OCI-LY7 (cell line): ENCODE data around the gene LOX. TPM values are rescaled to one million over a fixed set of nuclear protein-coding genes. Genes with fewer than 3 reads are reported as not detected.

Experiments used
- BruUV-seq: library from RNA; stranded (reverse); fragments of 400-500 nt; replicated peaks from 2 replicates; lab custom pipeline; 2021; lab: Mats Ljungman, UMichigan
- CTCF ChIA-PET: fragments of 300-600 bp; sonication (Branson Sonifier 250); formaldehyde crosslinking; loops from one replicate; lab custom pipeline; 2022; ENCODE audit warnings: antibody characterized with exemption; ENCODE audit not compliant: unreplicated experiment; lab: Charles Lee
- POLR2A ChIA-PET: fragments of 300-600 bp; sonication (Branson Sonifier 250); formaldehyde crosslinking; loops from one replicate; lab custom pipeline; 2022; ENCODE audit warnings: antibody characterized with exemption; lab: Charles Lee
- DNase-seq: peaks from one replicate; pipeline ENCODE4 v3.0.0-alpha.2; 2015; ENCODE audit warnings: low spot score
- H2AFZ ChIP-seq: fragments of 200-600 bp; sonication (generic), shearing (Covaris generic); 2 replicates; pipeline ENCODE4 v1.6.1; 2014; ENCODE audit warnings: mild to moderate bottlenecking, antibody characterized with exemption, low read length, moderate library complexity
- H3K27ac ChIP-seq: fragments of 200-600 bp; sonication (generic); 2 replicates; pipeline ENCODE4 v1.5.1; 2014; ENCODE audit warnings: mixed run types, low read depth, mild to moderate bottlenecking, moderate library complexity, low read length, inconsistent platforms; ENCODE audit not compliant: poor library complexity, severe bottlenecking
- H3K36me3 ChIP-seq: fragments of 200-600 bp; sonication (generic); 2 replicates; pipeline ENCODE4 v1.6.1; 2014; ENCODE audit warnings: mild to moderate bottlenecking, antibody characterized with exemption, low read length, moderate library complexity, mixed read lengths; ENCODE audit not compliant: insufficient read depth
- H3K4me1 ChIP-seq: fragments of 200-600 bp; sonication (generic); 2 replicates; pipeline ENCODE4 v1.5.1; 2014; ENCODE audit warnings: mild to moderate bottlenecking, low read length; ENCODE audit not compliant: insufficient read depth, poor library complexity, severe bottlenecking
- H3K4me2 ChIP-seq: fragments of 200-600 bp; sonication (generic); 2 replicates; pipeline ENCODE4 v1.6.1; 2014; ENCODE audit warnings: mild to moderate bottlenecking, low read length
- H3K4me3 ChIP-seq: fragments of 200-600 bp; sonication (generic); 2 replicates; pipeline ENCODE4 v1.5.1; 2014; ENCODE audit warnings: mild to moderate bottlenecking, low read depth, low read length; ENCODE audit not compliant: poor library complexity, severe bottlenecking
- H3K79me2 ChIP-seq: fragments of 200-600 bp; sonication (generic); 2 replicates; pipeline ENCODE4 v1.6.1; 2016; ENCODE audit warnings: low read depth, mild to moderate bottlenecking, low read length, moderate library complexity, mixed read lengths; ENCODE audit not compliant: insufficient read depth
- H3K9me2 ChIP-seq: fragments of 200-600 bp; sonication (generic); 2 replicates; pipeline ENCODE4 v1.6.1; 2016; ENCODE audit warnings: mild to moderate bottlenecking, low read length, mixed read lengths; ENCODE audit not compliant: insufficient read depth
- H3K9me3 ChIP-seq: fragments of 200-600 bp; sonication (generic); 2 replicates; pipeline ENCODE4 v1.6.1; 2014; ENCODE audit warnings: mild to moderate bottlenecking, mixed run types, low read length, mixed read lengths
- H4K20me1 ChIP-seq: fragments of 200-600 bp; sonication (generic); 2 replicates; pipeline ENCODE4 v1.6.1; 2014; ENCODE audit warnings: mild to moderate bottlenecking, antibody characterized with exemption, low read length, moderate library complexity, mixed read lengths; ENCODE audit not compliant: insufficient read depth
- EZH2phosphoT487 ChIP-seq: fragments of 200-600 bp; sonication (generic); IDR thresholded peaks from 2 replicates; pipeline ENCODE4 v1.6.1; 2018; ENCODE audit warnings: low read depth, borderline replicate concordance, mild to moderate bottlenecking, mixed run types, antibody characterized with exemption, low read length, moderate library complexity, mixed read lengths
- intact Hi-C: fragments of 100-400 bp; cut with micrococcal nuclease; formaldehyde crosslinking; loops from one replicate; pipeline ENCODE4 v1.10.0; 2022; ENCODE audit not compliant: unreplicated experiment
- total RNA-seq, 2 experiments: library from RNA; depleted of rRNA in 1 of 2; stranded (reverse); fragments of >200 nt in 1 of 2; shearing (Covaris generic) in 1 of 2; gene quantifications; 2 replicates each; pipeline ENCODE4 v1.2.3, GENCODE V29; 2014 to 2022
- TF ChIP-seq, protein P1 (sequence below): fragments of 200-600 bp; sonication (generic); conservative IDR thresholded peaks from 2 replicates; pipeline ENCODE4 v1.5.1; 2014; ENCODE audit warnings: mild to moderate bottlenecking, antibody characterized with exemption, low read length, moderate library complexity, mixed read lengths

The LOX gene
- total RNA-seq, 2 experiments from 2014 or later, result not detected

DNA sequence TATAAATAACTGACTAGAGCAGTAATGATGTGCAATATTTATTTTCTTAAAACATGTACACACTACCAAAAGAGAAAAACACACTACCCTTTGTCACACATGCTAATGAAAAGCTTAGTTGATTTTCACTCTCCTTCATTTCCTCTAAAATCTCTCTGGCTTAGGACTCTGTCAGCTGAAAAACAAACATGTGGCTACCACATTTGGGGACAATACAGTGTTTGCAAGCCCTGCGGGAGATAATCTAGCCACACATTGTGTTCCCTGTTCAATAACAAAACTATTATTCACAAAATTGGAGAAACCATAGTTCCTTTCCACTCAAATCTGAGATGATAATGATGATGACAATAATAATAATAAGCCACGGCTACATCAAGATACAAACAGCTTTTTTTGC is 3.5 kb upstream of the LOX start:
- no peaks in the 10 kb centered on the region for H3K79me2 ChIP-seq
- H3K4me2 ChIP-seq, result no peak overlapping the region
- no peak overlapping the region for H3K27ac ChIP-seq
- BruUV-seq, result no TSS peak
- H3K4me3 ChIP-seq, result no peak overlapping the region
- H3K9me3 ChIP-seq, result no peaks in the 10 kb centered on the region
- no peaks in the 10 kb centered on the region for H3K9me2 ChIP-seq
- no peaks in the 10 kb centered on the region for H3K4me1 ChIP-seq
- no peaks in the 10 kb centered on the region for H3K36me3 ChIP-seq
- H2AFZ ChIP-seq, result no peak overlapping the region
- ChIA-PET CTCF (no interaction called here), POLR2A (interaction anchor here (0.5 kb wide), 1 partner anchor 464 kb away, joined by 3 read pairs; no protein-coding TSS in a partner anchor)
- no peaks in the 10 kb centered on the region for H4K20me1 ChIP-seq
- intact Hi-C loops, result no loop called here
- DNase-seq, result no peak
- TF ChIP-seq, protein P1, sequence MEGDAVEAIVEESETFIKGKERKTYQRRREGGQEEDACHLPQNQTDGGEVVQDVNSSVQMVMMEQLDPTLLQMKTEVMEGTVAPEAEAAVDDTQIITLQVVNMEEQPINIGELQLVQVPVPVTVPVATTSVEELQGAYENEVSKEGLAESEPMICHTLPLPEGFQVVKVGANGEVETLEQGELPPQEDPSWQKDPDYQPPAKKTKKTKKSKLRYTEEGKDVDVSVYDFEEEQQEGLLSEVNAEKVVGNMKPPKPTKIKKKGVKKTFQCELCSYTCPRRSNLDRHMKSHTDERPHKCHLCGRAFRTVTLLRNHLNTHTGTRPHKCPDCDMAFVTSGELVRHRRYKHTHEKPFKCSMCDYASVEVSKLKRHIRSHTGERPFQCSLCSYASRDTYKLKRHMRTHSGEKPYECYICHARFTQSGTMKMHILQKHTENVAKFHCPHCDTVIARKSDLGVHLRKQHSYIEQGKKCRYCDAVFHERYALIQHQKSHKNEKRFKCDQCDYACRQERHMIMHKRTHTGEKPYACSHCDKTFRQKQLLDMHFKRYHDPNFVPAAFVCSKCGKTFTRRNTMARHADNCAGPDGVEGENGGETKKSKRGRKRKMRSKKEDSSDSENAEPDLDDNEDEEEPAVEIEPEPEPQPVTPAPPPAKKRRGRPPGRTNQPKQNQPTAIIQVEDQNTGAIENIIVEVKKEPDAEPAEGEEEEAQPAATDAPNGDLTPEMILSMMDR, result no peak
- TF ChIP-seq EZH2phosphoT487, result no peak

- Histone ChIP-seq H3K9me2 (no peaks in the 10 kb centered on the region), H3K27ac (no peak overlapping the region), H3K4me2 (no peak overlapping the region), H4K20me1 (no peaks in the 10 kb centered on the region), H3K4me3 (no peak overlapping the region), H3K9me3 (no peaks in the 10 kb centered on the region), H2AFZ (no peak overlapping the region), H3K79me2 (no peaks in the 10 kb centered on the region), H3K36me3 (no peaks in the 10 kb centered on the region), H3K4me1 (no peaks in the 10 kb centered on the region)
- no peak for DNase-seq
- TF ChIP-seq EZH2phosphoT487, result no peak
- TF ChIP-seq, protein P1, result no peak
- intact Hi-C loops, result no loop called here
- ChIA-PET CTCF (no interaction called here), POLR2A (no interaction called here)
- no TSS peak for BruUV-seq
Observed at GRCh38 chr5:122077366-122078115, 518 bp downstream of the LOX start.

- H3K4me3 ChIP-seq, result no peak overlapping the region
- no peak for TF ChIP-seq EZH2phosphoT487
- TF ChIP-seq, protein P1, result 0 out of 2 replicates have a peak, but pooled peaks have one; percentile 27
- no TSS peak for BruUV-seq
- H3K4me2 ChIP-seq, result no peak overlapping the region
- H2AFZ ChIP-seq, result no peak overlapping the region
- no peaks in the 10 kb centered on the region for H4K20me1 ChIP-seq
- no peaks in the 10 kb centered on the region for H3K4me1 ChIP-seq
- no peaks in the 10 kb centered on the region for H3K79me2 ChIP-seq
- no peaks in the 10 kb centered on the region for H3K9me2 ChIP-seq
- no peaks in the 10 kb centered on the region for H3K9me3 ChIP-seq
- no peak overlapping the region for H3K27ac ChIP-seq
- no peaks in the 10 kb centered on the region for H3K36me3 ChIP-seq
- POLR2A ChIA-PET, result no interaction called here
- no peak for DNase-seq
- CTCF ChIA-PET, result no interaction called here
- intact Hi-C loops, result no loop called here
Observed at GRCh38 chr5:122076669-122077365, 1.2 kb downstream of the LOX start.
